ENCODE measurements around the gene ANO4.

Gene ANO4

GRCh38 chr12:100868487-100868886 is 73.9 kb downstream of the ANO4 start:
- peaks cover 0 to 2% of the 10 kb centered on the region in 2 donors for H3K9me3 ChIP-seq (ENCODE audit: control insufficient read depth in 2 of 2, low read length in 2 of 2)
- H3K36me3 ChIP-seq (ENCODE audit: control insufficient read depth in 2 of 2, insufficient read depth in 2 of 2, low read length in 2 of 2) = no peaks in the 10 kb centered on the region
- no peak overlapping the region for H3K9ac ChIP-seq (ENCODE audit: low read length in 2 of 2)
- no peak overlapping the region for H3K4me3 ChIP-seq (ENCODE audit: low read length in 2 of 2)
- H3K4me1 ChIP-seq (ENCODE audit: control insufficient read depth, insufficient read depth, low read length) = no peaks in the 10 kb centered on the region
- no peaks in the 10 kb centered on the region for H3K27me3 ChIP-seq (ENCODE audit: control insufficient read depth in 1 of 2, insufficient read depth in 2 of 2, low read length in 2 of 2)
- no peak overlapping the region for H3K27ac ChIP-seq (ENCODE audit: low read length)

DNA sequence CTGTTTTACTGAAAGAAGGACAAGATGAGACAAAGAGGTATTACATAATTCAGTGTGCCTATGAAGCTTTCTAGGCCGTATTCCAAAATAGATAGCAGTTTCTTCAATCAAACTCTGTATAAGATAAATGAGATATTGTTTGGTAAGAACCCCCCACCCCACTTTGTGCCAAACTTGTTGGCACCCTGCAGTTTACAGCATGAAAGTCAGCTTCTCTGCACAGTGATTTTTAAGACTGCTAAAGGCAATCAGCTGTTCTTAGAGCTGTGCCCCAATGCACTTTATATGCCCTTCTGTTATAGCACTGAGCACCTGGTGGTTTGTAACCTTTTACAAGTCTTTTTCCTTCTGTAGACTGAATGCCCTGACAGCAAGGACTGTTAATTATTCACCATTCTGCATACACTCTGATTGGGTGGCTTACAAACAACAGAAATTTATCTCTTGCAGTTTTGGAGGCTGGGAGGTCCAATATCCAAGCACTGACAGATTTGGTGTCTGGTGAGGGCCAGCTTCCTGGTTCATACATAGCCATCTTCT is 76.7 kb downstream of the ANO4 start:
- Histone ChIP-seq H3K27ac (ENCODE audit: low read length) (no peak overlapping the region), H3K27me3 (ENCODE audit: control insufficient read depth in 1 of 2, insufficient read depth in 2 of 2, low read length in 2 of 2) (no peaks in the 10 kb centered on the region), H3K9ac (ENCODE audit: low read length in 2 of 2) (no peak overlapping the region), H3K9me3 (ENCODE audit: control insufficient read depth in 2 of 2, low read length in 2 of 2) (peaks cover 2 to 7% of the 10 kb centered on the region in 2 donors), H3K4me1 (ENCODE audit: control insufficient read depth, insufficient read depth, low read length) (no peaks in the 10 kb centered on the region), H3K36me3 (ENCODE audit: control insufficient read depth in 2 of 2, insufficient read depth in 2 of 2, low read length in 2 of 2) (no peaks in the 10 kb centered on the region), H3K4me3 (ENCODE audit: low read length in 2 of 2) (no peak overlapping the region)

- Histone ChIP-seq H3K4me1 (ENCODE audit: control insufficient read depth, insufficient read depth, low read length) (no peaks in the 10 kb centered on the region), H3K4me3 (ENCODE audit: low read length in 2 of 2) (no peak overlapping the region), H3K27me3 (ENCODE audit: control insufficient read depth in 1 of 2, insufficient read depth in 2 of 2, low read length in 2 of 2) (no peaks in the 10 kb centered on the region), H3K36me3 (ENCODE audit: control insufficient read depth in 2 of 2, insufficient read depth in 2 of 2, low read length in 2 of 2) (no peaks in the 10 kb centered on the region), H3K9ac (ENCODE audit: low read length in 2 of 2) (no peak overlapping the region), H3K9me3 (ENCODE audit: control insufficient read depth in 2 of 2, low read length in 2 of 2) (peaks cover 2 to 7% of the 10 kb centered on the region in 2 donors), H3K27ac (ENCODE audit: low read length) (no peak overlapping the region)
Observed at GRCh38 chr12:100875156-100875555, 80.6 kb downstream of the ANO4 start.

DNA sequence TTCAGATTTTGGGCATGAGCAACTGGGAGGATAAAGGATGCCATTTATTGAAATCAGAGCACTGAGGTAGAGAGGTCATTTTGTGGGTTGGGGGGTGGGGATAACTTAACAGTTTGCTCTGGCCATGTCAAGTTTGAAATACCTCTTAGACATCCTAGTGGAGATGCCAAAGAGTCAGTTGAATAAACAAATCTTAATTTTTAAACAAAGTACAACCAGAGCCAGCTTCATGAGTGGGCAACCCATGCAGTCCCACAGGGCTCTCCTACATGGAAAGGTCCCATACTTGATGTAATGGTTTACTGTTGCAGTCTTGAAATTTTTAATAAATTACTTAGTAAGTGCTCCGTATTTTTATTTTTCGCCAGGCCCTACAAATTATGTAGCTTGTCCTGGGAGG is 81.2 kb downstream of the ANO4 start:
- Histone ChIP-seq H3K36me3 (ENCODE audit: control insufficient read depth in 2 of 2, insufficient read depth in 2 of 2, low read length in 2 of 2) (no peaks in the 10 kb centered on the region), H3K9me3 (ENCODE audit: control insufficient read depth in 2 of 2, low read length in 2 of 2) (peaks cover 2 to 7% of the 10 kb centered on the region in 2 donors), H3K4me3 (ENCODE audit: low read length in 2 of 2) (no peak overlapping the region)

DNA sequence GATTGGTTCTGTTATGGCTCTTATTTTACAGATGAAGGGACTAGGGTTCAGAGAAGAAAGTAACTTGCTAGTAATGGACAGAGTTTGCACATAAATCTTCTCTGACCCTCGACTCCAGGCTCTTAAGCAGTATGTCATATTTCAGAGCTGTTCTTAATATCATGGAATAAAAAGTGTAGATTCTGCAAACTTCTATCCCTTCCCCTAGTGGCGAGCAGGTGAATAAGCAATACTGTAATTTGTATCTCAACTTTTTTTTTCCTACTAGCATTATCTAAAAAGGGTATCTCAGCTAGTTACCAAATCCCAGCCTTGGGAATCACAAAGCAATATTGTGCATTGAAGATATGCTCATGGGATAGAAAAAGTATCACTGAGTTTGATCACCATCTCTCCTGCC is 83.2 kb downstream of the ANO4 start:
- H3K9me3 ChIP-seq (ENCODE audit: control insufficient read depth in 2 of 2, low read length in 2 of 2) = peaks cover 0 to 7% of the 10 kb centered on the region in 2 donors
- H3K4me1 ChIP-seq (ENCODE audit: control insufficient read depth, insufficient read depth, low read length) = no peaks in the 10 kb centered on the region
- no peak overlapping the region for H3K27ac ChIP-seq (ENCODE audit: low read length)
- H3K27me3 ChIP-seq (ENCODE audit: control insufficient read depth in 1 of 2, insufficient read depth in 2 of 2, low read length in 2 of 2) = no peaks in the 10 kb centered on the region
- no peak overlapping the region for H3K9ac ChIP-seq (ENCODE audit: low read length in 2 of 2)
- H3K36me3 ChIP-seq (ENCODE audit: control insufficient read depth in 2 of 2, insufficient read depth in 2 of 2, low read length in 2 of 2) = no peaks in the 10 kb centered on the region
- no peak overlapping the region for H3K4me3 ChIP-seq (ENCODE audit: low read length in 2 of 2)

More for the DNA sequence above, 81.2 kb downstream of the ANO4 start:
- H3K9ac ChIP-seq (ENCODE audit: low read length in 2 of 2) = no peak overlapping the region
- H3K4me1 ChIP-seq (ENCODE audit: control insufficient read depth, insufficient read depth, low read length) = no peaks in the 10 kb centered on the region
- H3K27me3 ChIP-seq (ENCODE audit: control insufficient read depth in 1 of 2, insufficient read depth in 2 of 2, low read length in 2 of 2) = no peaks in the 10 kb centered on the region
- no peak overlapping the region for H3K27ac ChIP-seq (ENCODE audit: low read length)

- Histone ChIP-seq H3K4me1 (ENCODE audit: control insufficient read depth, insufficient read depth, low read length) (no peaks in the 10 kb centered on the region), H3K4me3 (ENCODE audit: low read length in 2 of 2) (no peak overlapping the region), H3K27me3 (ENCODE audit: control insufficient read depth in 1 of 2, insufficient read depth in 2 of 2, low read length in 2 of 2) (no peaks in the 10 kb centered on the region), H3K9me3 (ENCODE audit: control insufficient read depth in 2 of 2, low read length in 2 of 2) (no peaks in the 10 kb centered on the region), H3K36me3 (ENCODE audit: control insufficient read depth in 2 of 2, insufficient read depth in 2 of 2, low read length in 2 of 2) (no peaks in the 10 kb centered on the region), H3K9ac (ENCODE audit: low read length in 2 of 2) (no peak overlapping the region), H3K27ac (ENCODE audit: low read length) (no peak overlapping the region)
Observed at GRCh38 chr12:100895192-100895591, 100.6 kb downstream of the ANO4 start.

- H3K4me3 ChIP-seq (ENCODE audit: low read length in 2 of 2) = no peak overlapping the region
- no peak overlapping the region for H3K27ac ChIP-seq (ENCODE audit: low read length)
- H3K36me3 ChIP-seq (ENCODE audit: control insufficient read depth in 2 of 2, insufficient read depth in 2 of 2, low read length in 2 of 2) = no peaks in the 10 kb centered on the region
- no peaks in the 10 kb centered on the region for H3K27me3 ChIP-seq (ENCODE audit: control insufficient read depth in 1 of 2, insufficient read depth in 2 of 2, low read length in 2 of 2)
- H3K9ac ChIP-seq (ENCODE audit: low read length in 2 of 2) = no peak overlapping the region
- no peaks in the 10 kb centered on the region for H3K4me1 ChIP-seq (ENCODE audit: control insufficient read depth, insufficient read depth, low read length)
- no peaks in the 10 kb centered on the region for H3K9me3 ChIP-seq (ENCODE audit: control insufficient read depth in 2 of 2, low read length in 2 of 2)
Observed at GRCh38 chr12:100896192-100896591, 101.6 kb downstream of the ANO4 start.

DNA sequence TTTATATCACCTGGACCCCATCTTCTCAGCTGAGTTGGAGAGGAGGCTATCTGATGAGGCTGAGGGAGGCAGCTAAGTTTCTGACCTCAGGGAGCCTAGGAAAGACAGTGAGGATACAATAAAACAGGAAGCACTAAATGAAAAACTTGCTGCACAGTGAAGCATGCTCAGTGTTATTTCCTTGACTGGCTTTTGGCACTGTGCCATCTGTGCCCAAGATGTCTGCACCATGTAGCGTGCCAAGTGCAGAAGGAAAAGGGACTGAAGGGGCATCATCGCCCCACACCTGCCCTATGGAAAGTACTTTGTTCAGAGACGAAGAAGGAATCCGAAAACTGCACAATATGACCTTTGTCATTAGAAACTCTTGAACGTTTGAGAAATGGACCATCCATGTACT is 102.7 kb downstream of the ANO4 start:
- peaks cover 0 to 2% of the 10 kb centered on the region in 2 donors for H3K9me3 ChIP-seq (ENCODE audit: control insufficient read depth in 2 of 2, low read length in 2 of 2)
- no peaks in the 10 kb centered on the region for H3K27me3 ChIP-seq (ENCODE audit: control insufficient read depth in 1 of 2, insufficient read depth in 2 of 2, low read length in 2 of 2)

DNA sequence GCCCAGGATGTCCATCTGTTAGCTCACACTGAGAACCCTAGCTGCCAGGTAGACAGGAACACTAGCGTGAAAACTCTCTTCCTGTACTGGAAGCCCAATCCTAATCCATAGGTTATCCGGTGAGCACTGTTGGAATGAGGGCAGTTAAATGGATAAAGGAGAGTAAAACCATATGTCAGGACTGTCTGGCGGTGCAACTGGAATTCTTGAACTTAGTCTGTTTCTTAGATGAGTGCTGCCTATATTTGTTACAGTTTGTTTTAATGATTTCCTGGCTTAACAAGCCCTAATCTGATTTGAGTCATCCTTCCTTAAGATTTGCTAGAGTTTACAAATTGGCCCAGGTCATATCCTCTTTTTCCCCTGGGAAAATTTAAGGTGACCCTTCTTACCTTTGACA is 104.7 kb downstream of the ANO4 start:
- Histone ChIP-seq H3K9ac (ENCODE audit: low read length in 2 of 2) (no peak overlapping the region), H3K9me3 (ENCODE audit: control insufficient read depth in 2 of 2, low read length in 2 of 2) (peaks cover 0 to 2% of the 10 kb centered on the region in 2 donors), H3K27ac (ENCODE audit: low read length) (no peak overlapping the region), H3K4me3 (ENCODE audit: low read length in 2 of 2) (no peak overlapping the region), H3K4me1 (ENCODE audit: control insufficient read depth, insufficient read depth, low read length) (no peaks in the 10 kb centered on the region), H3K27me3 (ENCODE audit: control insufficient read depth in 1 of 2, insufficient read depth in 2 of 2, low read length in 2 of 2) (no peaks in the 10 kb centered on the region), H3K36me3 (ENCODE audit: control insufficient read depth in 2 of 2, insufficient read depth in 2 of 2, low read length in 2 of 2) (no peaks in the 10 kb centered on the region)

More for the DNA sequence above, 102.7 kb downstream of the ANO4 start:
- H3K27ac ChIP-seq (ENCODE audit: low read length) = no peak overlapping the region
- H3K36me3 ChIP-seq (ENCODE audit: control insufficient read depth in 2 of 2, insufficient read depth in 2 of 2, low read length in 2 of 2) = no peaks in the 10 kb centered on the region
- H3K4me3 ChIP-seq (ENCODE audit: low read length in 2 of 2) = no peak overlapping the region
- H3K9ac ChIP-seq (ENCODE audit: low read length in 2 of 2) = no peak overlapping the region
- H3K4me1 ChIP-seq (ENCODE audit: control insufficient read depth, insufficient read depth, low read length) = no peaks in the 10 kb centered on the region

DNA sequence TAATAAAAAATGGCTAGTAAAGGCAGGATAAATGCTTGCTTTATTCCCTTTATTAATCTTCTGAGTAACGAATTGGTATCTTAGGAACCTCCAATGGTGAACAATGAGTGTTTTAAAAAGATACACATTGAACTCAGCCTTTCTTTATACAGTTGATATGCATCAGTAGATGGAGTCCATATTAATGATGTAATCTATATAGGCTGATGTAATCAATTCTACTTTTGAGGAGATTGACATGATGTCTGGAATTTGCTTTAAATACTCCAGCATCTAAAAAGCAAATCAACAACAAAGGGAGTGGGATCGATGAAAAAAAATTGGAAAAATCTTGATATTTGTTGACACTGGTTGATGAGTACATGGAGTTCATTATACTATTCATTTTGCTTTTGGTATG is 106.2 kb downstream of the ANO4 start:
- no peak overlapping the region for H3K9ac ChIP-seq (ENCODE audit: low read length in 2 of 2)
- H3K36me3 ChIP-seq (ENCODE audit: control insufficient read depth in 2 of 2, insufficient read depth in 2 of 2, low read length in 2 of 2) = no peaks in the 10 kb centered on the region
- no peak overlapping the region for H3K27ac ChIP-seq (ENCODE audit: low read length)
- no peaks in the 10 kb centered on the region for H3K27me3 ChIP-seq (ENCODE audit: control insufficient read depth in 1 of 2, insufficient read depth in 2 of 2, low read length in 2 of 2)
- H3K9me3 ChIP-seq (ENCODE audit: control insufficient read depth in 2 of 2, low read length in 2 of 2) = peaks cover 0 to 2% of the 10 kb centered on the region in 2 donors
- H3K4me1 ChIP-seq (ENCODE audit: control insufficient read depth, insufficient read depth, low read length) = no peaks in the 10 kb centered on the region
- H3K4me3 ChIP-seq (ENCODE audit: low read length in 2 of 2) = no peak overlapping the region

DNA sequence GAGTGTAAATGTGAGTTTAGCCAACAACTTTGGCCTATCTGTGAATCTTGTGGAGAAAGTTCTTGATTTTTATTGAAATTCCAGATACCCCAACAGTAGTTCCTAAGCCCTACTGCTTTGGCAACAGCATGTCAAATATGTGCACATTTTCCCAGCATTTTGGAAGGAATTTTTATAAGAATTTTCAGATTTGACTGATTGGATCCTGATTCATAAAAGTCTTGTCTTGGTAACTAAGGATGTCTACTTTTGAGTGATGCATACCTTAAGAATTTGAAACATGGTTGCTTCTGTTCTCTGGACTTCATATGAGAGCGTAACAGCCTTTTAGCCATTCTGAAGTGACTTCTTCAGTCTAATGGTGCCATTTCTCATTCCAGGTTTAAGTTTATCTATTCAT is 106.7 kb downstream of the ANO4 start:
- Histone ChIP-seq H3K4me3 (ENCODE audit: low read length in 2 of 2) (no peak overlapping the region), H3K9ac (ENCODE audit: low read length in 2 of 2) (no peak overlapping the region), H3K27ac (ENCODE audit: low read length) (no peak overlapping the region), H3K27me3 (ENCODE audit: control insufficient read depth in 1 of 2, insufficient read depth in 2 of 2, low read length in 2 of 2) (no peaks in the 10 kb centered on the region), H3K4me1 (ENCODE audit: control insufficient read depth, insufficient read depth, low read length) (no peaks in the 10 kb centered on the region), H3K36me3 (ENCODE audit: control insufficient read depth in 2 of 2, insufficient read depth in 2 of 2, low read length in 2 of 2) (no peaks in the 10 kb centered on the region), H3K9me3 (ENCODE audit: control insufficient read depth in 2 of 2, low read length in 2 of 2) (peaks cover 0 to 2% of the 10 kb centered on the region in 2 donors)

Data from stomach smooth muscle (tissue), 2 donors.